C4-2B (cell line): Measurements from ENCODE around the gene FIG4.

Experiments used
- H3K27ac ChIP-seq: fragments of 450-650 bp; 2 replicates; pipeline ENCODE4 v1.5.1; 2017
- ZFX ChIP-seq: fragments of 450-650 bp; IDR thresholded peaks from 2 replicates; pipeline ENCODE4 v1.6.1; 2017
- TF ChIP-seq, protein P1 (sequence below): fragments of 450-650 bp; conservative IDR thresholded peaks from 2 replicates; pipeline ENCODE4 v1.5.1; 2017; ENCODE audit warnings: mild to moderate bottlenecking

FIG4 gene

DNA sequence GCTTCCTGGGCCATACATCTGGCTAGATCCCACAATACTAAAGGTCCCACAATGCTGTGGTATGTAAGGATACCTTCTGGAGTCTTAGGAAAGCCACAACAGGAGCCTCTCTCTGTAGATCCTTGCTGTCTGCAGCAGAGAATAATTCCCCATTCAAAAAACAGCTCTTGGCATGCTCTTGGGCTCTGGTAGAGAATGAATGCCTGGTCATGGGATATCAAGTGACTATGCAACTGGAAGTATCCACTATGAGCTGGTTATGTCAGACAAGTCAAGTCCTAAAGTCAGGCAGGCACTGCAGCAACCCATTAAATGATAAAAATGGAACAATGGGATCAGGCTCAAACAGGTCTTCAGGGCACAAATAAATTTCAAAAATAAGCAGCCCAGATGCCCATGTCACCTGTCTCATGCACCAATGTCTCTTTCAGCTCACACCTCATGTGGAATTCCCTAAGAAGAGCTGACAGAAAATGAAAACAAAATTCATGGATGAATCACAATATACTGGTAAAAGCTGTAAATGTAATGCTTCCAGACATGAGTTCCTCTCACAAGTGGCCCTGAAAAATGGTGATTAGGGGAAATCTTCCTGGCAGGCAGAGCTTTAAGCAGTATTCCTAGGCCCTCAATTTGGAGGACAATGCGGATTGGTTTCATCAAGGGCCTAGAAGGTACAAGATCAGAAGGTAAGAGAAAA, 4.4 kb upstream of the FIG4 start:
- no peak overlapping the region for H3K27ac ChIP-seq

DNA sequence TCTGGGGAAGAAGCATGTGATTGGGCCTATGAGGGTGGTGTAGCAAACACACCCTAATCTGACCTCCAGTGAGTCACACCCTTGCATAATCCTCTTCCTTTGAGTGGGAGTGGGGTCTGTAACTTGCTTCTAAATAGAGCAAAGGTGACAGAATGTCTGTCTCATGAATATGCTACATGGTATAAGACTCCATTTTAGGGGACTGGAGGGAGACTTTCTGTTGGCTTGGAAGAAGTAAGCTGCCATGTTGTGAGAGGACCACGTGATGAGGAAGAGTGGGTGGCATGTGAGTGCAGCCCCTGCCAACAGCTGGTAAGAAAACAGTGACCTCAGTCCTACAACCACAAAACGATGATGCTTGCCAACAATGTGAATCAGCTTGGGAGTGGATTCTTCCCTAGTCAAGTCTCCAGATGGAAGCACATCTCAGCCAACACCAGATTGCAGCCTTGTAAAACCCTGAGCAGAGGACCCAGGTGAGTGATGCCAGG, 3.8 kb upstream of the FIG4 start:
- TF ChIP-seq, protein P1, sequence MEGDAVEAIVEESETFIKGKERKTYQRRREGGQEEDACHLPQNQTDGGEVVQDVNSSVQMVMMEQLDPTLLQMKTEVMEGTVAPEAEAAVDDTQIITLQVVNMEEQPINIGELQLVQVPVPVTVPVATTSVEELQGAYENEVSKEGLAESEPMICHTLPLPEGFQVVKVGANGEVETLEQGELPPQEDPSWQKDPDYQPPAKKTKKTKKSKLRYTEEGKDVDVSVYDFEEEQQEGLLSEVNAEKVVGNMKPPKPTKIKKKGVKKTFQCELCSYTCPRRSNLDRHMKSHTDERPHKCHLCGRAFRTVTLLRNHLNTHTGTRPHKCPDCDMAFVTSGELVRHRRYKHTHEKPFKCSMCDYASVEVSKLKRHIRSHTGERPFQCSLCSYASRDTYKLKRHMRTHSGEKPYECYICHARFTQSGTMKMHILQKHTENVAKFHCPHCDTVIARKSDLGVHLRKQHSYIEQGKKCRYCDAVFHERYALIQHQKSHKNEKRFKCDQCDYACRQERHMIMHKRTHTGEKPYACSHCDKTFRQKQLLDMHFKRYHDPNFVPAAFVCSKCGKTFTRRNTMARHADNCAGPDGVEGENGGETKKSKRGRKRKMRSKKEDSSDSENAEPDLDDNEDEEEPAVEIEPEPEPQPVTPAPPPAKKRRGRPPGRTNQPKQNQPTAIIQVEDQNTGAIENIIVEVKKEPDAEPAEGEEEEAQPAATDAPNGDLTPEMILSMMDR = no peak
- no peak for TF ChIP-seq ZFX
- H3K27ac ChIP-seq = no peak overlapping the region

More for the DNA sequence above, 4.4 kb upstream of the FIG4 start:
- TF ChIP-seq ZFX = no peak
- TF ChIP-seq, protein P1 = no peak

DNA sequence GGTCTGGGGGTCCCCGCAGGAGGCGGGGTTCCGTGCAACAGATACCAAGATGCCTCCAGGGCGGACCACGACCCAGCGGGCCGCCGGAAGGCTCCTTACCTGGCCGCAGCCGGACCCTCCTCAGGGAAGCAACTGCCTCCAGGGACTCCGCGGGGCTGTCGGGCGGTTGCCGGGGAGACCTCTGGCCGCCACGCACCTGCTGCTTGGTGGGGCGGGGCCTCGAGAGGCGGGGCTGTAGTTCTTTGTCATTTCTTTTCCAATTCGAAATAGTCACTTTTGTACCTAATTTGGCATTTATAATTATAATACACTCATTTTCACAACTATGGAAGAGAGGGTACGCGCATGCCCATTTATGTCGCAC, 741 bp upstream of the FIG4 start:
- H3K27ac ChIP-seq = peak overlapping the region; percentile 71
- TF ChIP-seq, protein P1 = no peak
- no peak for TF ChIP-seq ZFX

DNA sequence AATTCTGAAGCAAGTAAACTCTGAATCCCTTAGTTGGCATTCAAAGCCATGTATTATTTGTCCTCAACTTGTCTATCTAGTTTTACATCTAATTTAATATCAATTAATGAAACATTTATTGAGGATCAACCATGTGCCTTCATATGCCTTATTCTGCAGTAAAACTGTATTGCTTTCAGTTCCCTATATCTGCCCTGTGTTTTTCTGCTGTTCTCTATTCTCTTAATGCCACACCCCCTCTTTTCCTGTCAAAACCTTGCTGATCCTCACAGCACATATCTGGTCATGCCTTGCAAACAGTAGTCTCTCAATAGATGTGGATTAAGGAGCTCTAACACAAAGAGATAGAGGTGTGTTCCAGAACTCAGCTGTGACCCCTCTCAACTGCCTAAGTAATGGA, 2.0 kb downstream of the FIG4 start:
- TF ChIP-seq, protein P1 = no peak
- no peak for TF ChIP-seq ZFX
- no peak overlapping the region for H3K27ac ChIP-seq

DNA sequence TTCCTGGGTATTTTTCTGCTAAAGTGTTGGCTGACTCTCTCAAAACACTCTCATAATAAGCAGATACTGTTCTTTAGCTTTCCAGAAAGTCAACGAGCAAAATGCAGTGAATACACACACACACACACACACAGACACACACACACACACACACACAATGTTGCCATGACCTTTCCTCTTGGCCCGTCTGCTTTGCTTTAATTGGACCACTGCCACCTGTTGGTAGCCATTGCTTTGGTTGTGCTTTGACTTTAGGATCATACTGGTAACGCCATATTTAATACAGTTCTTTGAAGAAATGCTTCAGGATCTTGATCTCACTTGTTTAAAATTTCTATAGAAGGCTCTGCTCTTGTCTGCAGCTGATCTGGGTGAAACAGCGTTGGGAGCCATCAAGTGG, 4.4 kb downstream of the FIG4 start:
- no peak overlapping the region for H3K27ac ChIP-seq
- TF ChIP-seq, protein P1 = 0 out of 2 replicates have a peak, but pooled peaks have one; percentile 8
- no peak for TF ChIP-seq ZFX

DNA sequence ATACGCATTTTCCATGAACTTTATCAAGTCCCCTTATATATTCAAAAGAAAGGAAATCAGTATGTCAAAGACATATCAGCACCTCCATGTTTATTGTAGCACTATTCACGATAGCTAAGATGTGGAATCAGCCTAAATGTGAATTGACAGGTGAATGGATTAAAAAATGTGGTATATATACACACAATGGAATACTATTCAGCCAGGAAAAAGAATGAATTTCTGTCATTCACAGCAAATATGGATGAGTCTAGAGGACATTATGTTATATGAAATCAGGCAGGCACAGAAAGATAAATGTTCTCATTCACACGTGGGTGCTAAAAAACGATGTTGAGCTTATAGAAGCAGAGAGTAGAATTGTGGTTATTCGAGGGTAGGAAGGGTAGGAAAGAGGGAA, 5.3 kb downstream of the FIG4 start:
- TF ChIP-seq, protein P1 = no peak
- TF ChIP-seq ZFX = no peak

DNA sequence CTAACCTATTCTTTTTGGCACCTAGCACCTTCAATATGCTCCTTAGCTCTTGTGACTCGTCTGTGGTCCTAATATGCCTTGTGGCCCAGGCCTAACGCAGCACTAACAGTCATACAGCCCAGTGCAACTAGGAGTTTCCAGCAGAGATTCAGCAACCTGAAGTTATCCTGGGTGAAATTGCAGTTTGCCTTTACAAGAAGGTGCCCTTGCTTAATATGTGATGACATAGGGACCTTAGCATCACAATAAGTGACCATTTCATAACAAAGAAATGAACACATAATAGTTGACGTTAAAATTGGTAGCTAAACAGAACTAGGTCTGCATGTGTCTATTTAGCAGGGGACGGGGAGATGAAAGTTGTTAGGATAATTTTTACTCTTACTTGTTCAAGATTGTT, 10.1 kb downstream of the FIG4 start:
- no peak for TF ChIP-seq ZFX
- TF ChIP-seq, protein P1 = no peak
- H3K27ac ChIP-seq = no peak overlapping the region

More for the DNA sequence above, 5.3 kb downstream of the FIG4 start:
- H3K27ac ChIP-seq = no peak overlapping the region
